GM12864 (cell line): ENCODE data around the gene APLNR.

Experiments used
- DNase-seq: peaks from one replicate; pipeline ENCODE4 v3.0.0-alpha.2; 2011; ENCODE audit warnings: low read depth
- H3K4me3 ChIP-seq: 2 replicates; pipeline ENCODE4 v1.5.1; 2011; ENCODE audit warnings: mild to moderate bottlenecking, low read depth, low read length, control low read depth
- CTCF ChIP-seq: IDR thresholded peaks from 2 replicates; pipeline ENCODE4 v1.5.1; 2011; ENCODE audit warnings: low read depth, mild to moderate bottlenecking, moderate library complexity, low read length, control low read depth, inconsistent platforms; ENCODE audit errors: missing control alignments

APLNR gene

GRCh38 chr11:57251491-57252104 lies 14.5 kb upstream of the APLNR start:
- no peak for TF ChIP-seq CTCF
- DNase-seq = no peak
- no peak overlapping the region for H3K4me3 ChIP-seq

GRCh38 chr11:57251037-57251436 lies 14.0 kb upstream of the APLNR start:
- no peak overlapping the region for H3K4me3 ChIP-seq
- no peak for DNase-seq
- no peak for TF ChIP-seq CTCF

GRCh38 chr11:57249384-57250319 lies 12.6 kb upstream of the APLNR start:
- peak; percentile 89 for TF ChIP-seq CTCF
- DNase-seq = no peak
- H3K4me3 ChIP-seq = no peak overlapping the region

GRCh38 chr11:57248780-57249383 lies 11.8 kb upstream of the APLNR start:
- peak; percentile 76 for TF ChIP-seq CTCF
- H3K4me3 ChIP-seq = no peak overlapping the region
- no peak for DNase-seq

- no peak for DNase-seq
- H3K4me3 ChIP-seq = no peak overlapping the region
- TF ChIP-seq CTCF = no peak
Observed at GRCh38 chr11:57244911-57245310, 7.9 kb upstream of the APLNR start.

- no peak for DNase-seq
- H3K4me3 ChIP-seq = no peak overlapping the region
- TF ChIP-seq CTCF = no peak
Observed at GRCh38 chr11:57241353-57241972, 4.4 kb upstream of the APLNR start.
